GM19467 (cell line): ENCODE results near the gene VANGL2.
"Not testable (repeated sequence)": the region's sequence is repeated elsewhere in the genome, so short reads cannot be mapped to it uniquely, and the experiment has no call there.

ENCODE experiments used
- ATAC-seq: cut with Tn5 transposase; IDR thresholded peaks from one replicate; pipeline ENCODE4 v1.9.1; 2021; ENCODE audit warnings: mild to moderate bottlenecking, moderate library complexity; ENCODE audit not compliant: unreplicated experiment

The VANGL2 gene

DNA sequence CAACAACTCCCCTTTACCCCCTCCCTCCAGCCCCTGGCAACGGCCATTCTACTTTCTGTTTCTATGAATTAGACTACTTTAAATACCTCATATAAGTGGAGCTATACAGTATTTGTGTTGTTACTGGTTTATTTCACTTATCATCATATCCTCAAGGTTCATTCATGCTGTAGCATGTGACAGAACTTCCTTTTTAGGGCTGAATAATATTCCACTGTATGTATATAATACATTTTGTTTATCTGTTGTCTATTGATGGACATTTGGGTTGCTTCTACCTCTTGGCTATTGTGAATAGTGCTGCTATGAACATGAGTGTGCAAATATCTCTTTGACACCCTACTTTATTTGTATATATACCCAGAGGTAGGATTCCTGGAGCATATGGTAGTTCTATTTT, 31.3 kb upstream of the VANGL2 start:
- no peak for ATAC-seq

GRCh38 chr1:160370561-160371345, 29.6 kb upstream of the VANGL2 start:
- ATAC-seq = no peak

DNA sequence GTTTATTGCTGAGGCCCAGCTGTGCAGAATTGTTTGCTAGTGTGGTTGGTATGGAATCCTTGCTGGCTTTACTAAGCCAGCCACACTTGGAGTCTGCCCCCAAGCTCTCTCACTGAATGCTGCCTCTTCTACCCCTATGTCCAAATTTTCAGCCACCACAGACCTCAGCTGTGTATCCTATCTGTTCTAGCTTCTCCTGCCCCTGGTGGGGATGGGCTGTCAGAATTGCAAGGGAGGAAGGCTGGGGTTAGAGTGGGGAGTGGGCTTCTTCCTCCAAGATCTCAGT, 29.1 kb upstream of the VANGL2 start:
- no peak for ATAC-seq

- ATAC-seq = no peak
Measured at GRCh38 chr1:160371756-160372155, 28.6 kb upstream of the VANGL2 start.

GRCh38 chr1:160373696-160374095, 26.7 kb upstream of the VANGL2 start:
- no peak for ATAC-seq

- no peak for ATAC-seq
Measured at GRCh38 chr1:160374306-160375110, 25.9 kb upstream of the VANGL2 start.

DNA sequence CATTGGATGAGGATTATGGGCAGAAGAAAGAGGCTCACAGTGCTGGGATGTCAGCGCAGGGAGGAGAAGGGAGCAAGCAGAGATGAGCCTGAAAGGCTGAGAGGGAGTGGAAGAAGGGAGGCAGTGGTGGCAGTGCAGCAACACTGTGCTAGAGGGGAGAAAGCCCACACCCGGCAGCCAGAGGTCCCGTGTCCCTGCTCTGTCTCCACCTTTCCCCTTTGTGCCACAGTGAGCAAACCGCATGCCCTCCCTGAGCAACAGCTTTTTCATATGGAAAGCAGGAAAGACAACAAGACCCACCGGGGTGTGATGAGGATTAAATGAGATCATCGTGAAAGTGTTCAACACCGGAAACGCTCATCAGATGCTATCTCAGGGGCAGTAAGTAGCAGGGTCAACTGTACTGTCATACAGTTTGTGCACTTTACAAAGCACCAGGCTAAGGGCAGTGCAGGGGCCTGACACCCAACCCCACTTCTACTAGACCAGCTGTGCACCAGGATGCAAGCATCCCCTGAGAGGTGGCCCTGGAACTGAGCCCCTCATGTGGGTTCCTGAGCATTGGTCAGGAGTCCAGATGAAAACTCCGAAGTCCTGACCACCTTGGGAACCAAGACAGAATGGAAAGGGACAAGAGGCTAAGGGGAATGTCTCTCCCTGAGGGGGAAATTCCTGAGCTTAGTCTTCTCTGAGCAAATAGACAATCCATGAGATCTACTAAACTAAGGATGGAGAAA, 24.4 kb upstream of the VANGL2 start:
- no peak for ATAC-seq

DNA sequence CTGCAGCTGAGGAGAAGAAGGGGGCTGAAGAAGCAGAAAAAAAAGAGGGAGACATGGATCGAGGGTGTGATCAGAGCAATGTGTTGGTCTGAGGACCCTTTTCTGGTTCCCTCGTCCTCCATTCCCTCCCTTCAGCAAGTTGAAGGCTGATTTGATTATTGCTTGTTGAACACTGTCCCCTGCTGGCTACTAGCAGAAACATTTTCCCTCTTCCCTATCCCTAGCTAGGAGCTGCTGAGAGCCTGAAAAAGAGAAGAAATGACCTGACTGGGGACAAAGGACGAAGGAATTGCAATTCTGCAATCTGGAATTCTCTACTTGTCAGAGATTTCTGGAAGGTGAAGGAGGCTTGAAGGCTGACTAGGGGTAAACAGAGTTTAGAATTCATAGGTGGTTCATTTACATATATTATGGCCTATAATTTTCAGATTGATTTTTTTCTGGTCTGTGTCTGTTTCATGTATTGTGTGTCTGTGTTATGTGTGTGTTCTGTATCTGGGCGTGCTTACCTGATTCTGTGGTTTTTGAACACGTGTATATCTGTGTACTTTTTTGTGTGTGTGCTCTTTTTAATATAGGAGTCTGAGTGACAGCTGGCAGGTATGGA, 23.7 kb upstream of the VANGL2 start:
- ATAC-seq = no peak

DNA sequence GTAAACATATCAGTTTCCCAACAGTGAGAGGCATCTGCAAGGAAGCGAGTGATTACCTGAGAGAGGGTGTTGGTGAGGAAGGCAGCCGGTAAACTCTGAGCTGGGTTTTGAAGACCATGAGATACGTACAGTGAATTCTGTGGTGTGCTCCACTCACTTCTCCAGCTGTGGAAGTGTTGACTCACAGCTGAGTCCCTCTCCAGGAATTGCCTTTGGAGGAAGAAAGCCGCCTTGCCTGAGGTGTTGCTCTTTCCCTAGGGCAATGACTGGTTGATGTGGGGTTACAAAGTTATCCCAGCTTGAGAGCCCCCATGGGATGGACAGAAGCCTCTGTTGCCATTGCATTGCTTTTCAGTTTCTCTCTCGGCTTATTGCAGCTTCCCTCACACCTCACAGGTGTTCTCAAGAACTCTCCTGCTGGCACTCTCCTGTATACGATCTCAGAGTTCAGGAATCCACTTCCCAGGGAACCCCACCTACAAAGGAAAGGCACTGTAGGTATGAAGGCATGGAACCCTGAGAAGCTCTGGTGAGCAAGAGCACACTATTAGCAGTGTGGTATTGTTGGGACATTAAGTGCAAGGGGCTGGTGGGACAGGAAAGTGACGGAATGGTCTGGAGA, 22.7 kb upstream of the VANGL2 start:
- ATAC-seq = no peak

- ATAC-seq = not testable (repeated sequence)
Measured at GRCh38 chr1:160384812-160385211, 15.6 kb upstream of the VANGL2 start.

- not testable (repeated sequence) for ATAC-seq
Measured at GRCh38 chr1:160388406-160388805, 12.0 kb upstream of the VANGL2 start.

DNA sequence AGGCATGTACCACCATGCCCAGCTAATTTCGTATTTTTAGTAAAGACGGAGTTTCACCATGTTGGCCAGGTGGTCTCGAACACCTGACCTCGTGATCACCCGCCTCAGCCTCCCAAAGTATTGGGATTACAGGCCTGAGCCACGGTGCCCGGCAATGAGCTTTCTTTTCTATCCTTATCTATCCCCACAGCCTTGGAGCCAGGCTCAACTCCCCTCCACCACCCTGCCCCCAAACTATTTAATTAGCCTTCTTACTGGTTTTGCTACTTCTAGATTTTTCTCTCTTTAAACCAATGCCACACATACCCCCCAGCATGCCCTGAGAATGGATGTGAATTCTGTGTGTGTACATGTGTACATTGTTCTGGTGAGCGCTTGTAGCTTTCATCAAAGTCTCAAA, 5.7 kb upstream of the VANGL2 start:
- ATAC-seq = no peak

- ATAC-seq = no peak
Measured at GRCh38 chr1:160397651-160398050, 2.7 kb upstream of the VANGL2 start.

DNA sequence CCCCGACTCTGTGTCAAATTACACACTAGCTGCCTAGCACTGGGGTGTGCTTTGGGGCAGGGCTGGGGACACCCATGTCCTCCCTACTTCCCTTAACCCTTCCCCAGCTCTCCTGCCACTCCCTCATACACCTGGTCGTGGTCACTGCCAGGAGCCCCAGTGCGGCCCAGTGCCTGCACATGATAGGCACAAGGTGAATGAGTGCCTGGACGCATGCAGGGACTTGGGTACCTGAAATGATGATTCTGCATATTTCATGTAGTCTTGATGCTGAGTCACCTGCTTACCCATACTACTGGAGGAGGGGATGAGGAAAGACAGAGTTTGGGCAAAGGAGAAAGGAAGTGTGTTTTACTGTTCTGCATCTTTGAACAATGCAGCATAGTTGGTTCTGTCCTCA, 1.5 kb upstream of the VANGL2 start:
- no peak for ATAC-seq

DNA sequence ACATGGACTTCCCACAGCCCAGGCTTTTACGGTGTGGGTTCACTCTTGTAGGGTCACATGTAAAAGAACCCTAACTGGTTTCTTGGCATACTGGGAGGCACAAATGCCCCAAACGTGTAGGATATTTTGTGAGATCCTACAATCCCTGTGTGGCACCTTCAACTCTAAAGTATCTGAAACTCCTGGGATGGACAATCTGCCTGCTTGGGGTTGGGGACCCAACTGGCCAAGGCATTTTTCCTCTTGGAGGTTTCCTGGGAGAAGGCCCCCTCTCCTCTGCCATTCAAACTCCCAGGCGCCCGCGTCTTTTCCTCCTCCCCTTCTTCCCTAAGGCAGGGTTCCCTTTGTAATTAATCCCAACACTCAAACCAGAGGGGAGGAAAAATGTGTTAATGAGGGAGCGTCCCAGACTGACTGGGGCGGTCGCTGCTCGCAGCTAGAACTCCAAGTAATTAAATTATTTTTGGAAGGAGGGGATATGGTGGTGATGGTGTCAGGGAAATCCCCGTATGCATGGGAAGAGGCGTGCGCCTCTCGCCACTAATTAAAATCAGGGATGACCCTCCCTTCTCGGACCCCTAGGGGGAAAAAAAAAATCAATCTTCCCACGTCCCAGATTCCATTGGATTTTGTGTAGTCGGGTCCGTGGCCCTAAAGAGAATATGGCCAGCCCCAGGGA, 681 bp upstream of the VANGL2 start:
- ATAC-seq = no peak

DNA sequence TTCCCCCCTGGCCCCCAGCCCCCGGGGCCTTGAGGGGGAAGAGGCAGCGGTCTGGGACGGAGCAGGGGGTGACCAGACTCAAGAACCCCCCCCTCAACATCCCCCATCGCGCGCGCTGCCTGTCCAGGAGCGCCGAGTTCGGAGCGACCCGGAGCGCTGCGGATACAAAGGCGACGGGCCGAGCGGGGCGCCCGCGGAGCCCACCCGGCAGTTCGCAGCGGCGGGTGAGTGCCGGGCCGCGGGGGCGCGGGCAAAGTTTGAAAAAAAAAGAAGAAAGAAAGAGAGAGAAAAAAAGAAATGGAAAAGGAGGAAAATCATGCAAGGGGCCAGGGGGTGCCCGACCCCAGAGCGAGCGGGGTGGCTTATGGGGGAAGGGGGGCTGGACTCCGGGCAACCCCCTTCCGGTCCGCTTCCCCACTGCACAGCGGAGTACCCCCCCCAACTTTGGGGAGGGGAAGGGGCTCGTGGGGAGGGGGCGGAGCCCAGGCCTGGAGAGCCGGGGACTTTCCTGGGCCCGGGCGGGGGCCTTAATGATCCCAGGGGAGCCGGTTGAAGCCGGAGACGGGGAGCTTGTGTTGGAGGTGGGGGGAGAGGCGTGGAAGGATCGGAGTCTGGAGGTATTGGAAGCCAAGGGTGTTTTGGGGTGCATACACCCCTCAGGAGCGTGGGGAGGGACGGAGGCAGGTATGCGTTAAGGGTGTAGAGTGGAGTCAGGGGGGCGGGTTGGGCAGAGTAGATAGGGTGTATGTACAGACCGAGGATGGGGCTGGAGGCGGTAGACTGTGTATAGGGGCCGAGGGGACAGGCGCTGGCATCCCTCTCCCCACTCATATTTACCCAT, 502 bp downstream of the VANGL2 start:
- no peak for ATAC-seq

DNA sequence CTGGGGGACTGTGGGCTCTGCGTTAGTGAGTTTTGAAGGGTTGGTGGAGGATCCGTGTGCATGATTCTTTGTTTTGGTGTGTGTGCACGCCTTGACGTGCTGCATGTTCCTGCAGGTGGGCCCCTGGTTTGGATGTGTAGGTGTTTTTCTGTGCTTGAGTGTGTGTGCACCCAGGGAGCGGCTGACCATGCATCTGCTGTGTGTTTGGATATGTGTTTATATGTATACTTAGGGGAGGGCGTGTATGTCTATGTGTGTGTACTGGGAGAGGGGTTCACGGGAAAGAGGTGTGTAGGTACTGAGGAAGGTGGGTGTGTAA, 1.1 kb downstream of the VANGL2 start:
- no peak for ATAC-seq

DNA sequence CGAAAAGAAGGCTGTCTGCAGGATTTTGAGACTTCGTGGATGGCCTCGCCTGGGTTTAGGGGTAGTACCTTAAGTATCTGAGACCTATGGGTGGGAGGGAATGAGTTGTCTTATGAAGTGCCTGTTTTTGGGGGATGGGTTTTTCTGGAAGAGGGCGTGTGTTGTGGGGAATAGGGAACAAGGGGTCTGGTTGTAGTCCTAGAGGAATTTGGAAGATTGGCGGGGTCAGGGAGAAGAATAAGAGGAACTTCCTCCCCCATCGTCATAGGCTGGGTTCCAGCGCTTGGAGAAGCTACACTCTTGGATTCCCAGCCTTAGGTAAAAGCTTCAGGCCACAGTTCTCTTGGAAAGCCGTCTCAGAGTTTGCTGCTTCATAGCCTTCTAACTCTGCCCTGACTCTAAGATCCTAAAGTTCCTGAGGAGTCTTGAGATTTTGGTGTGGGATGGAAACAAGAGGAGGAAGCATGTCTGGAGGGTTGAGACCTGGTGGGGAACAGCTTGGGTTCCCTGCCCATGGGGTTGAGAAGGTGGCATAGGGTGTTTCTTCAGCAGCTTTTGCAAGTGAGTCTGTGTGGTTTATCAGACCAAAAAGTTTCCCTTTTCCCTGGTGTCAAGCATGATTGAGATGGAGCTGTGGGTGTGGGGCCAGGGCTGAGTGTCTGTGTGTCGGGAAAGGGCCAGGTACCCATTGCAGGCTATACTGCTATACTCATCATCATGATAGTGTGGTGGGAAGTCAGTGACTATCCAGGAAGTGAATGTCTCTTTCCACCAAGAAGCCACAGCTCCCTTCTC, 1.8 kb downstream of the VANGL2 start:
- no peak for ATAC-seq

- ATAC-seq = no peak
Measured at GRCh38 chr1:160403244-160403643, 2.9 kb downstream of the VANGL2 start.
